ENCODE data around the gene WASF2.

- no peak for TF ChIP-seq POLR2A (IDR thresholded peaks at IDR 0.05)
- TF ChIP-seq CTCF (IDR thresholded peaks at IDR 0.05) = no peak
- TF ChIP-seq POLR2AphosphoS5 (IDR thresholded peaks at IDR 0.05; ENCODE audit: insufficient read depth in 1 of 2, low read depth in 1 of 2) = no peak
Measured at GRCh38 chr1:27358038-27358927, 131.7 kb downstream of the WASF2 start.

Measured in vagina (tissue), 2 donors.